Body of pancreas (tissue), 4 donors: ENCODE measurements around the gene CACNA1H. TPM values are rescaled to one million over a fixed set of nuclear protein-coding genes. Genes with fewer than 3 reads are reported as not detected.

ENCODE experiments used
- ATAC-seq: fragments of 150-250 bp; one replicate; pipeline ENCODE4 v1.9.1; 2016
- DNase-seq, 4 donors: peaks; one replicate each; pipeline ENCODE4 v3.0.0-alpha.2; 2019
- H3K27ac ChIP-seq, 4 donors: fragments of 200-600 bp; sonication (generic); 1 replicate in 3 of 4; 2 replicates in 1 of 4; pipeline versions ENCODE4 v1.5.1 to v1.6.1; 2016 to 2019; ENCODE audit warnings: mild to moderate bottlenecking in 1 of 4, mixed read lengths in 1 of 4, moderate library complexity in 1 of 4
- H3K27me3 ChIP-seq, 2 donors: fragments of 200-600 bp; sonication (generic); one replicate each; pipeline ENCODE4 v1.6.0; 2016; ENCODE audit warnings: mild to moderate bottlenecking in 1 of 2
- H3K36me3 ChIP-seq, 2 donors: fragments of 200-600 bp; sonication (generic); replicated peaks in 1 of 2; 2 replicates each; pipeline ENCODE4 v1.5.1; 2016; ENCODE audit warnings: low read depth in 2 of 2; ENCODE audit not compliant: insufficient read depth in 1 of 2
- H3K4me1 ChIP-seq: fragments of 200-600 bp; sonication (generic); one replicate; pipeline ENCODE4 v1.6.0; 2016
- H3K4me3 ChIP-seq, 2 donors: fragments of 200-600 bp; sonication (generic); 1 replicate in 1 of 2; 2 replicates in 1 of 2; pipeline ENCODE4 v1.5.1; 2016 to 2019
- H3K9me3 ChIP-seq, 3 donors: fragments of 200-600 bp; sonication (generic); 1 replicate in 2 of 3; 2 replicates in 1 of 3; pipeline ENCODE4 v1.5.1; 2016
- POLR2A ChIP-seq, 3 donors: fragments of 450-650 bp; IDR thresholded peaks; one replicate each; pipeline ENCODE4 v1.6.1; 2016; ENCODE audit warnings: antibody characterized with exemption in 3 of 3, mild to moderate bottlenecking in 2 of 3
- WGBS, 2 donors: methylation state at CpG; one replicate each; pipeline ENCODE4 v1.1.5; 2017; 5-methylcytosine and 5-hydroxymethylcytosine counted together
- intact Hi-C: fragments of 100-400 bp; cut with DNase I; formaldehyde crosslinking; loops from one replicate; pipeline ENCODE4 v1.15.1; 2023
- total RNA-seq, 2 donors: library from RNA; depleted of rRNA; stranded (reverse); fragments of >200 nt; gene quantifications; one replicate each; pipeline ENCODE4 v1.1.0, GENCODE V29; 2016
- TF ChIP-seq, protein P1 (sequence below), 7 experiments: fragments of 450-650 bp in 4 of 7; fragments of 200-600 bp in 3 of 7; sonication (generic) in 3 of 7; IDR thresholded peaks; one replicate each; pipeline ENCODE4 v1.5.1; 2016 to 2019; ENCODE audit warnings: antibody characterized with exemption in 7 of 7

Gene CACNA1H
- total RNA-seq, 2 donors from 2014 or later, result 7.3 to 15.2 TPM

DNA sequence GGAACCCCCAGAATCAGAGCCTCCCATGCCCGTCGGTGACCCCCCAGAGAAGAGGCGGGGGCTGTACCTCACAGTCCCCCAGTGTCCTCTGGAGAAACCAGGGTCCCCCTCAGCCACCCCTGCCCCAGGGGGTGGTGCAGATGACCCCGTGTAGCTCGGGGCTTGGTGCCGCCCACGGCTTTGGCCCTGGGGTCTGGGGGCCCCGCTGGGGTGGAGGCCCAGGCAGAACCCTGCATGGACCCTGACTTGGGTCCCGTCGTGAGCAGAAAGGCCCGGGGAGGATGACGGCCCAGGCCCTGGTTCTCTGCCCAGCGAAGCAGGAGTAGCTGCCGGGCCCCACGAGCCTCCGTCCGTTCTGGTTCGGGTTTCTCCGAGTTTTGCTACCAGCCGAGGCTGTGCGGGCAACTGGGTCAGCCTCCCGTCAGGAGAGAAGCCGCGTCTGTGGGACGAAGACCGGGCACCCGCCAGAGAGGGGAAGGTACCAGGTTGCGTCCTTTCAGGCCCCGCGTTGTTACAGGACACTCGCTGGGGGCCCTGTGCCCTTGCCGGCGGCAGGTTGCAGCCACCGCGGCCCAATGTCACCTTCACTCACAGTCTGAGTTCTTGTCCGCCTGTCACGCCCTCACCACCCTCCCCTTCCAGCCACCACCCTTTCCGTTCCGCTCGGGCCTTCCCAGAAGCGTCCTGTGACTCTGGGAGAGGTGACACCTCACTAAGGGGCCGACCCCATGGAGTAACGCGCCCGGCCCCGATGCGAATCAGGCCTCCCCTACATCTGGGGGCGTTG lies 68.1 kb downstream of the CACNA1H start:
- no peak for DNase-seq
- no peak for ATAC-seq
- H3K4me3 ChIP-seq, result no peak overlapping the region
- intact Hi-C loops, result no loop called here
- WGBS, 2 donors, result 76 to 78% methylated on average over 29 to 48 of the region's 48 CpGs
- H3K36me3 ChIP-seq, result no peaks in the 10 kb centered on the region
- no peaks in the 10 kb centered on the region for H3K4me1 ChIP-seq
- no peak for TF ChIP-seq POLR2A (IDR thresholded peaks at IDR 0.05)
- TF ChIP-seq, protein P1, sequence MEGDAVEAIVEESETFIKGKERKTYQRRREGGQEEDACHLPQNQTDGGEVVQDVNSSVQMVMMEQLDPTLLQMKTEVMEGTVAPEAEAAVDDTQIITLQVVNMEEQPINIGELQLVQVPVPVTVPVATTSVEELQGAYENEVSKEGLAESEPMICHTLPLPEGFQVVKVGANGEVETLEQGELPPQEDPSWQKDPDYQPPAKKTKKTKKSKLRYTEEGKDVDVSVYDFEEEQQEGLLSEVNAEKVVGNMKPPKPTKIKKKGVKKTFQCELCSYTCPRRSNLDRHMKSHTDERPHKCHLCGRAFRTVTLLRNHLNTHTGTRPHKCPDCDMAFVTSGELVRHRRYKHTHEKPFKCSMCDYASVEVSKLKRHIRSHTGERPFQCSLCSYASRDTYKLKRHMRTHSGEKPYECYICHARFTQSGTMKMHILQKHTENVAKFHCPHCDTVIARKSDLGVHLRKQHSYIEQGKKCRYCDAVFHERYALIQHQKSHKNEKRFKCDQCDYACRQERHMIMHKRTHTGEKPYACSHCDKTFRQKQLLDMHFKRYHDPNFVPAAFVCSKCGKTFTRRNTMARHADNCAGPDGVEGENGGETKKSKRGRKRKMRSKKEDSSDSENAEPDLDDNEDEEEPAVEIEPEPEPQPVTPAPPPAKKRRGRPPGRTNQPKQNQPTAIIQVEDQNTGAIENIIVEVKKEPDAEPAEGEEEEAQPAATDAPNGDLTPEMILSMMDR (IDR thresholded peaks at IDR 0.05), result no peak
- no peaks in the 10 kb centered on the region for H3K9me3 ChIP-seq
- no peak overlapping the region for H3K27ac ChIP-seq
- H3K27me3 ChIP-seq, result no peaks in the 10 kb centered on the region

DNA sequence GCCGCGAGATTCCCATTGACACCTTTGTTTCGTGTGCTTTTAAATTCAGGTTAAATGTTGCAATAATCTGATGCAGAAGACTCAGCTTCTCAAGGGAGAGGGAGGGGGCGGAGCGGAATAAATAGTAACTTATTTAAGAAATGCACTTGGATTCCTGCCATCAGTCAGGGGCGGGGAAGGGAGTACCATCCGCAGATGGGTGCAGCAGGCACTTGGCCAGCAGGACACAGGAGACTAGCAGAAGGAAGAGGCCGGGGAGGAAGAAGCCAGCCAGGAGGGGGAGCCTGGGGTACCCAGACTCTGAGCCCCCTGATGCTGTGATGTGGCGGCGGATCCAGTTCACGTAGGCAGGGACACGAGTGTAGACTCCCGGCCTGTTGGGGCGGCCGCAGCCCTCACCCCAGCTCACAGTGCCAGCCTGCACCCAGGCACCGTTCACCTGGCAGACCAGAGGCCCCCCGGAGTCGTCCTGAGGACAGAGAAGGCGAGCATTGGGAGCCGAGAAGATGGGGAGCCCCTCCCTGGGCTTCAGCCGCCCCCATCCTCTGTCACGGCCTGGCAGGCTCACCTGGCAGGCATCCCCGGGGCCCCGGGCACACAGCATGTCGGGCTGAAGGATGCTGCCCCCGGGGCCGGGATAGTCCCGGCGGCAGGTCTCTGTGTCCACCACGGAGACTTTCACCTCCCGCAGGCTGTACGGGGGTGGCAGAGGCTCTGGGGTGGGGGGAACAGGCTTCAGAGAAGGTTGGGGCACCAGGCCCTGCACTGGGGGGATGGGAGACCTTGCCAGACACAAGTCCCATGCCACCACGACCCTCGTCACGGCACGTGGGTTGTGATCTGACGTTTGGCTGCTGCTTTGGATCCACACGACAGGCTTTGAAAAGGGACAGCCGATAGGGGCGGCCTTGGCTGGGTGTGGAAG lies 69.0 kb downstream of the CACNA1H start:
- 61 to 69% methylated on average over 23 to 29 of the region's 40 CpGs for WGBS, 2 donors
- no peaks in the 10 kb centered on the region for H3K27me3 ChIP-seq
- no peaks in the 10 kb centered on the region for H3K9me3 ChIP-seq
- H3K4me3 ChIP-seq, result no peak overlapping the region
- DNase-seq (no peak), ATAC-seq (no peak)
- H3K4me1 ChIP-seq, result no peaks in the 10 kb centered on the region
- TF ChIP-seq, protein P1 (IDR thresholded peaks at IDR 0.05), result no peak
- TF ChIP-seq POLR2A (IDR thresholded peaks at IDR 0.05), result no peak
- intact Hi-C loops, result no loop called here
- H3K27ac ChIP-seq, result no peak overlapping the region
- no peaks in the 10 kb centered on the region for H3K36me3 ChIP-seq

DNA sequence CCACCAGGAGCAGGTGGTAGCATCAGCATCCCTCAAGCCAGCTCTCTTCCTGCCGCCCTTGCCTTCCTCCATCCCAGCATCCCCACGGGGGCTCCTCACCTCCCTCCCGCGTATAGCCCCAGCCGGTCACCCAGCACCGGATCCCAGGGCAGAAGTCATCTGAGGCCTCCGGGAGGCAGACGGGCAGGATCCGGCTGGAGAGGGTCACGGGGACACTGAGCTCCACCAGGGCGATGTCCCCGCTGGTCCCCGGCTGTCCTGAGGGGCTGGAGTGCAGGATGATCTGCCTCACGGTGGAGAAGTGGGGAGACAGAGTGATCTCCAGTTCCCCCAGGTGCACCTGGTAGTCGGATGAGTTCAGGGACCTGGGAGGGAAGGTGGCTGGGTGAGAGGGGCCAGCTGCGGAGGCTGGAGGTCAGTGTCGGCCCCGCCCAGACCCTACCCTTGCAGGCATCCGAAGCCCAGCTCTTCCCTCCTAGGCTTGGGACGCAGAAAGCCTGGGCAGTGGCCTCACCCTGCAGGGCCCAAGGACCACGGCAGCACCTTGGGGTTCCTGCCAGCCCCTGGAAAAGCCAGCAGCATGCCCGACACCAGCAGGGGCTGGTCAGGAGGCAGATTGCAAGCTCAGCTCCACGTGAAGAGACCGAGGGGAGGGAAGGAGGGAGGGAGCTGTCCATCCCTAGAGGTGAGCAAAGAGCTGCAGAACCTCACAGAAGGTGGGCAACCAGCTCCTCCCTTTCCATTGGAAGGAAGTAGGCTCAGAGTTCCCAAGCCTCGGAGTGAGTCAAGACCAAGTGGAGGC lies 69.8 kb downstream of the CACNA1H start:
- intact Hi-C loops, result no loop called here
- Histone ChIP-seq H3K4me3 (no peak overlapping the region), H3K36me3 (no peaks in the 10 kb centered on the region), H3K27me3 (no peaks in the 10 kb centered on the region), H3K9me3 (no peaks in the 10 kb centered on the region), H3K27ac (no peak overlapping the region), H3K4me1 (no peaks in the 10 kb centered on the region)
- TF ChIP-seq, protein P1 (IDR thresholded peaks at IDR 0.05), result no peak
- DNase-seq (no peak), ATAC-seq (no peak)
- WGBS, 2 donors, result 62 to 65% methylated on average over 5 to 21 of the region's 25 CpGs

DNA sequence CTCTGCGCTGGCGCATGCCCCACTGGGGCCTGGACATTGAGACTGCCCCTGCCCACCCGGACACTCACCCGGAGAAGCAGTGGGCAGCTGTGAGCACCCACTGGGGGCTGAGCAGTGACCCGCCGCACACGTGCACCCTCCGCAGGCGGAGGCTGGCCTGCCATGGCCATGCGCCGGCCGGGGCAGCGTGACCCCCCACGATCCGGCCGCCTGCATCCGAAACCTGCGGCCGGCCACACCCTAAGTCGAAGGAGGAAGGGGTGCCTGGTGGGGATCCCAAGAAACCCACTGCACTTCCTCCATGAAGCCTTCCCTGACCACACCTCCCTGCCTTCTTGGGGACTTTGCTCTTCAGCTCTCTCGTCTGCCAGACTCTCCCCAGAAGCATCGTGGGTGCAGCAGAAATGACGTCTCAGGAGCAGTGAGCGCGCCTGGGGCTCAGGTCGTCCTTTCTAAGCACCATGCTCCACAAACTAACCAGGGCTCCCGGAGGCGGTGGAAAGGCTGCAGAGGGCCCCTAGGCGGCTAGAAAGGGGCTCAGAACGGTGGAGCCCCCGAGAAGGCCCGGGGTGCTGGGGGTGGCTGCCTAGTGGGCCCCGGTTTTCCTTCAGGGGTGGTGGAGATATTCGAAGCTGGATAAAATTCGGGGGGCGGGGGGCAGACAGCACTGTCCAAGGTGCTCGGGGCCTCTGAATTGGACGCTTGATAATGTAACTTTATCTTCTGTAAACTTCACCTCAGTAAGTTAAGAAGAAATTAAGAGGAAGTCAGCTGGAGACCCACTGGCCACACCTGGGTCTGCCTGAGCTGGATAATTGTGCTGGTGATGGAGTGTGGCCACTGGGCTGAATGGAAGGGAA lies 70.7 kb downstream of the CACNA1H start:
- DNase-seq, result no peak
- H3K4me1 ChIP-seq, result no peaks in the 10 kb centered on the region
- H3K9me3 ChIP-seq, result no peaks in the 10 kb centered on the region
- H3K27ac ChIP-seq, result no peak overlapping the region
- TF ChIP-seq POLR2A (IDR thresholded peaks at IDR 0.05), result no peak
- TF ChIP-seq, protein P1 (IDR thresholded peaks at IDR 0.05), result no peak
- 69 to 78% methylated on average over 23 to 38 of the region's 38 CpGs for WGBS, 2 donors
- H3K36me3 ChIP-seq, result no peaks in the 10 kb centered on the region
- intact Hi-C loops, result no loop called here
- H3K4me3 ChIP-seq, result no peak overlapping the region
- no peak for ATAC-seq
- no peaks in the 10 kb centered on the region for H3K27me3 ChIP-seq
